Stimulated activated CD4-positive, alpha-beta T cell treated with anti-CD3 and anti-CD28 coated beads, Interleukin-1b, Interleukin-23, amount 100 ng/mL, for 48 hours (primary cell): ENCODE data around the gene ZNF672.
A peak's percentile ranks its signal among the peaks of the same experiment; 100 is the strongest.

Source experiments
- DNase-seq: peaks from one replicate; pipeline ENCODE4 v3.0.0-alpha.2; 2020

Gene ZNF672

GRCh38 chr1:248838357-248839167 is 538 bp downstream of the ZNF672 start:
- peak; percentile 84 for DNase-seq

- no peak for DNase-seq
Measured at GRCh38 chr1:248839168-248839555, 1.1 kb downstream of the ZNF672 start.

- no peak for DNase-seq
Measured at GRCh38 chr1:248840946-248841345, 2.9 kb downstream of the ZNF672 start.

- peak; percentile 33 for DNase-seq
Measured at GRCh38 chr1:248841702-248842395, 3.8 kb downstream of the ZNF672 start.

GRCh38 chr1:248842781-248843331 is 4.8 kb downstream of the ZNF672 start:
- no peak for DNase-seq

- DNase-seq = no peak
Measured at GRCh38 chr1:248843687-248844086, 5.7 kb downstream of the ZNF672 start.

GRCh38 chr1:248844526-248844925 is 6.5 kb downstream of the ZNF672 start:
- no peak for DNase-seq

GRCh38 chr1:248847181-248847955 is 9.3 kb downstream of the ZNF672 start:
- DNase-seq = no peak

GRCh38 chr1:248847956-248848561 is 10.0 kb downstream of the ZNF672 start:
- no peak for DNase-seq

GRCh38 chr1:248848602-248849001 is 10.6 kb downstream of the ZNF672 start:
- no peak for DNase-seq

GRCh38 chr1:248849152-248849551 is 11.1 kb downstream of the ZNF672 start:
- no peak for DNase-seq

- DNase-seq = no peak
Measured at GRCh38 chr1:248849637-248850036, 11.6 kb downstream of the ZNF672 start.

GRCh38 chr1:248850124-248850523 is 12.1 kb downstream of the ZNF672 start:
- no peak for DNase-seq

- DNase-seq = no peak
Measured at GRCh38 chr1:248850536-248851251, 12.7 kb downstream of the ZNF672 start.

GRCh38 chr1:248851390-248851789 is 13.4 kb downstream of the ZNF672 start:
- DNase-seq = no peak

GRCh38 chr1:248852481-248853405 is 14.7 kb downstream of the ZNF672 start:
- no peak for DNase-seq

- no peak for DNase-seq
Measured at GRCh38 chr1:248853663-248854375, 15.8 kb downstream of the ZNF672 start.

- DNase-seq = no peak
Measured at GRCh38 chr1:248855580-248855979, 17.6 kb downstream of the ZNF672 start.

- no peak for DNase-seq
Measured at GRCh38 chr1:248856176-248856575, 18.2 kb downstream of the ZNF672 start.

- no peak for DNase-seq
Measured at GRCh38 chr1:248857201-248857600, 19.2 kb downstream of the ZNF672 start.
